HG03575 (cell line): ENCODE data around the gene ATAD1.
"Not testable (repeated sequence)": the region's sequence is repeated elsewhere in the genome, so short reads cannot be mapped to it uniquely, and the experiment has no call there.

ENCODE experiments used
- ATAC-seq: cut with Tn5 transposase; IDR thresholded peaks from one replicate; pipeline ENCODE4 v1.9.1; 2021; ENCODE audit not compliant: unreplicated experiment, insufficient number of reproducible peaks, low FRiP score; ENCODE audit errors: extremely low read depth

The ATAD1 gene

DNA sequence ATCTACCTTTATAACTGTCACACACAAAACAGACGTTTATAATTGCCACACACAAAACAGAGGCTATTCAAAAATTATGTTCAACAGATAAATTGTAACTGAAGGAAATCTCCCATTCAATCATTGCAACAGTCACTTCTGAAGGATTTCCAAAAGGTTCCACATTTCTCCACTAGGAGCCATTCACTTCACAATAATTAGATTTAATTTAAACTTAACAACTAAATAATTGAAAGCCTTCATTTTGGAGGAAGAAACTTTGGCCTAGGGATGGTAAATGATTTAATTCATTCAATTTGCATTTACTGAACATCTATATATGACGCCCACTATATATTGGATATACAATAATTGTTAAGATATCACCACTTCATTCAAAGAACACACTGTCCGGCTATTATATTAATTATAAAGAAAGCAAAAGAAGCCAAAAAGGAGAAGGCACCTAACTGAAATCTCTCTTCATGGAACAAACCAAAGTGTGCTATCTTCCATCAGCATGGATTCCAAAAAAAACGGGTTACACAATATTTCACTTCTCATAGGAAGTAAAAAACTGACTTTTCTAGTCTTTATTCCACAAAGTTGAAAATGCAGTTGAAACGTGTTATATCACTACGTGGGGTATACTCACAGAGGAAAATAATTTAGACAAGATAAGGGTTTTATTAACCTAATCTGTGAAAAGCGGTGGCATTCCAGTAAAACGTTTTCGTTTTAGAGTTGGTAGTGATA lies 1.7 kb downstream of the ATAD1 start:
- no peak for ATAC-seq

DNA sequence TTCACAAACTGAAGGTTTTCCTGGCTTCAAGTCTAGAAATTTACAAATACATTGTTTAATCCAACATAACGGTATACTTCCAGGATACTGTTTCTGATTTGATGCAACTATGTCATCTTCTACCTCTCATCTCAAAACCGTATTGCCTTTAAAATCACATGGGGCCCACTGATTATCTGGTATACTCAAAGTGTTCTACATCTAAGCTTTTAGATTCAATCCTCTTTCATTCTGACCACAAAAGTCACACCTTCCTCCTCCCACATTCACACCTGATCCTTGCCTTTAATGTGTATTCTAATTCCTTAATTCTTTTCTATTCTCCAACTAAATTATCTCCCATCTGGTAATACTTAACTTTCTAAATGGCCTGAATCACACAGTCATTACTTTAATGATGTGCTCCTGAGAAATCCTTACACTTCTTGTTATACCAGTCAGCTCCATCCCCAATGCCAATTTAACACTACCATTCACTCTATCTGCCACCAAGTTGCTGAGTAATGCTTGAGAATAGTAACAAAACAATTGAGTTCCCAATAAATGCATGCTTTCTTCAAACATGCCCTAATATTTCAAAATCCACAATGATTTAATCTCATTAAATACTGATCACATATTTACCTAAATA lies 13.0 kb downstream of the ATAD1 start:
- no peak for ATAC-seq

DNA sequence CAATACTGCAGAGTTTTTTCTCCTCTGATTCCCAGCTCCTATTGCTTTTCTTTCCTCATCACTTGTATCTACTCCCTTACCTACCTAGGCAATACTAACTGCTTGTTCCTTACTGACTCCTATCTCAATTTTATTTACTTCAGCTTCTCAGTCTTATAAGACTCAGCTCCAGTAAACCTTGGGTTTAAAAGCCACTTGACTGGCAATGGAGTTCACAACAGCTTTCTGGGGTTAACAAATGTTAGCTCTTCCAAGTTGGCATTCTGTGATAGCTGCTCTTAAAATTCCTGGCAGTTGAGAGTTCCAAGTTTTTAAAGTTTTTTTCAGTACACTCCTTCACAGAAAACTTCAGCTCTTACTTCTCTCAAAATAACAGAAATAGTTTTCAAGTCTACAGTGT lies 14.2 kb downstream of the ATAD1 start:
- ATAC-seq, result no peak

DNA sequence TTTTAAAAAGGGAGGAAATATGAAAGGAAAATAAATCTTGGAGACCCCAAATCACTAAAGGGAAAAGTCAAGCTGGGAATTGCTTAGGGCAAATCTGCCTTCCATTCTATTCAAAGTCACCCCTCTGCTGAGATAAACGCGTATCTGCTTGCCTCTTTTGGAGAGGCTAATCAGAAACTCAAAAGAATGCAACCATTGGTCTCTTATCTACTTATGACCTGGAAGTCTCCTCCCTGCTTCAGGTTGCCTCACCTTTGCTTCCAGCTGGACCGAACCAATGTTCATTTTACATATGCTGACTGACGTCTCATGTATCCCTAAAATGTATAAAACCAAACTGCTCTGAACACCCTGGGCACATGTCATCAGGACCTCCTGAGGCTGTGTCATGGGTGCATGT lies 14.7 kb downstream of the ATAD1 start:
- ATAC-seq, result no peak

DNA sequence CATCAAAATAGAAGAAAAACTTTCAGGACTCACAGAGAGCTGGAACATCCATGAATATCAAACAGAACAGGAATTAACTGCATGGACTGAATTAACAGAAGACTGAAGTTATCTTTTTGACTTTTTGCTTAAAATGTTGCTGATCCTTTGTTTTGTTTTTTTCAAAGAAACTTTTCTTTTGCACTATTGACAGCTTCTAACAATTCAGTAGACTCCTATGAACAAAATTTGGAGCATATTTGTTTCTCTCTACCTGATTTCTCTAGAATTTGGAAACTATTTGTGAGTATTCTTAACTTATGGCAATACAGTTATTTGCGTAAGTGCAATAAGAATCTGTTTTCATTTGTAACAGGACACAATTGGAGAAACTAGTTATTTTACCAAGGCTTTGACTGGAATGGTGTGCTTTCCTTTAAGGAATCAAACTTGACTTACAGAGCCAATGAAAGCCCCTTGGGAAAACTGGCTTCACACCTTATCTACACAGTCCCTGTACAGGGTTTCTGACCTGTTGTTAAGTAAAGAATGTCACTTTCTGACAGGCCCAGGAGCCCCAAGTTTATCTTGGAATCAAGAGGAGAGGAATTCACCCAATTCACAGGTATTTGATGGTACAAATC lies 16.1 kb downstream of the ATAD1 start:
- ATAC-seq, result not testable (repeated sequence)

DNA sequence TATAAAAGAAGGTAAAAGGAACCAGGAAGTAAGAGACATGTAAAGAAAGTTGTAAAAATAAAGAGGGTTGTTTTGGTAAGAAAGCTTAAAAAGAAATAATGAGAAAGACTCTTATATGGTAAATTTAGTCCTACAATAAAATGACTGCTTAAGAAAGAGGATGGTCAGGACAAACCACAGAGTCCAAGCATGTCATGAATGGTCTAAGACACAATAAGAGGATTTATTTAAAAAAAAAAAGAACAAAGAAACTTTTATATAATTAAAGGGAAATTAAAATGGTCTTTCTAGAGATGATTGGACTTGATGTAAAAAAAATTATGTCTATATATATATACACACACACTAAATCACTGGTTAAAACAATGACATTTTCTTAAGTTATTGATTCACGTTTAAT lies 18.2 kb downstream of the ATAD1 start:
- ATAC-seq, result no peak

DNA sequence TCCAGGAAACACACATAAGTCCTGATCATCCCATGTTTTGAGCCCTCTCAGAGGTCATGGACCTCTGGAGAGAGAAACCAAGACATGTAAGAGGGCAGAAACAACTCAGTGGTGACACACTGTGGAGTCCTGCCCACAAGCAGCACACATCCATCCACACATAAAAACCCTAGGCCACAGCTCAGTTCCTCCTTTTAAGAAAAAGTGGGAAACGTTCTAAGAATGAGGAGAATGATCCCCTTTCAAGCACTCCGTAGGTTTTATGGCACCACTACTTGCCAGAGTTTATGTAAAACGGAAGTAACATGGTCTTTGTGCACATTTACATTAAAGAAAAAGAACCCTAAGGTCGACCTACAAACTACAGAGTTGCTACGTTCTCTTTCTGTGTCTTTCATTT lies 19.9 kb downstream of the ATAD1 start:
- no peak for ATAC-seq

DNA sequence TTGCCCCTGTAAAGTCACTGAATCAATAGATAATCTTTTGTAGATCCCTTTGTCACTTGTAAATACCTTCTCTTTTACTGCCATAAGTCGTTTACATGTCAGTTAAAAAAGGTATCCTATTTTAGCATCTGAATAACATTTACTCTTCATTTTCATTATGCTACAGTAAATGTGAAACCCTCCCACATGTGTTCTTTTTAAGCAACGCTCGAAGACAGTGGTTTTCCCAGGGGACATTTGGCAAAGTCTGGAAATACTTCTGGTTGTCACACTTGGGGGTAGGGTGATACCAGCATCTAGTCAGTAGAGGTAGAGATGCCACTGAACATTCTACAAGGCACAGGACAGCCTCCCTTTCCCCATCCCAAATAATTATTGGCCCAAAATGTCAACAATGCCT lies 23.7 kb downstream of the ATAD1 start:
- no peak for ATAC-seq

DNA sequence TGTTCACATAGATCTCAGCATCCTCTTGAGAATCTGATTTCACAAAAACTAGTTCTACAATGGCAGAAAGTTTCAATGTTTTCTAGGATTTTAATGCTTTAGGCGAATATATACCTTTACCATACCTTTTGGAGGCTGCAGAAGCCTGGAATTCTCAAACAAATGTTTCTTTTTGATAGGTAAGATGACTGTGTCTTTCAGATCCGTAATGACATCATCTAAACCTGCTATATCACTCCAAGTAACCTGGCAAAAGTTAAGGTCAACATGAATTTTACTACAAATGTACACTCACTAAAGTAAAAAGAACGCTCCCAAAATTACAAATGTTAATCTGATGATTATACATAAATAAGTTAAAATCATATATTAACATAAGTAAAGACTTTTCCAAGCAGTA lies 27.8 kb downstream of the ATAD1 start:
- ATAC-seq, result no peak

DNA sequence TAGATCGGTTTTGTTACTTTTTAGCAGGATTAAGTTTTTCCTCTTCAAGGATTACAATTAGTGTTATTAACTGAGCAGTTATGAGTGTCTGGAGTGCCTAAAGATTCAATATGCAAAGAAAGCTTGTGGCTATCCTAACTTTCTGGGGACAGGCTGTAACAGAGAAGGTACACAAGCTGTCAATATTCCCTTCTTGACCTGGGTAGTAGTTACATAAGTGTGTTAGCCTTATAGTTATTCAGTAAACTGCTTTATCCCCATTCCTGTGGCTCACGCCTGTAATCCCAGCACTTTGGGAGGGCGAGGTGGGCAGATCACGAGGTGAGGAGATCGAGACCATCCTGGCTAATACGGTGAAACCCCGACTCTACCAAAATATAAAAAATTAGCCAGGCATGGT lies 31.6 kb downstream of the ATAD1 start:
- no peak for ATAC-seq

DNA sequence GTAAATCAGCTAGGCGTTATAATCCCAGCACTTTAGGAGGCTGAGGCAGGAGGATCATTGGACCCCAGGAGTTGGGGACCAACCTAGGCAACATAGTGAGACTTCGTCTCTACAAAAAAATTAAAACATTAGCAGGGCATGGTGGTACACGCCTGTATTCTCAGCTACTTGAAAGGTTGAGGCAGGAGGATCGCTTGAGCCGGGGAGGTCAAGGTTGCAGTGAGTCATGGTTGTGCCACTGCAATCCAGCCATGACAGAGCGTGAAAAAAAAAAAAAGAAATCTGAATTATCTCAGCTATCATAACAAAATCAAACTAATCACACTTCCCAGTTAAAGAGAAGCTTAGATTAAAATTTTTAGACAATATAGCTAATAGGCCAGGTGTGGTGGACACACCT lies 35.3 kb downstream of the ATAD1 start:
- ATAC-seq, result no peak

DNA sequence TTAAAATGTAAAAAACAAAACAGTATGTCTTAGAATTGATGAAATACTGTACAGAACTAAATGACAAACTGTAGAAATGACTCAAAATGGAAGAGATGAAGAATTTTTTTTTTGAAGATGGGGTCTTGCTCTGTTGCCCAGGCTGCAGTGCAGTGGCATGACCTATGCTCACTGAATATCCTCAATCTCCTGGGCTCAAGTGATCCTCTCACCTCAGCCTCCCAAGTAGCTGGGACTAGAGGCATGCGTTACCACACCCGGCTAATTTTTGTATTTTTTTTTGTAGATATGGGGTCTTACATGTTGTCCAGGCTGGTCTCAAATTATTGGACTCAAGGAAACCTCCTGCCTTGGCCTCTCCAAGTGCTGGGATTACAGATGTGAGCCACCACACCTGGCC lies 36.5 kb downstream of the ATAD1 start:
- ATAC-seq, result no peak

DNA sequence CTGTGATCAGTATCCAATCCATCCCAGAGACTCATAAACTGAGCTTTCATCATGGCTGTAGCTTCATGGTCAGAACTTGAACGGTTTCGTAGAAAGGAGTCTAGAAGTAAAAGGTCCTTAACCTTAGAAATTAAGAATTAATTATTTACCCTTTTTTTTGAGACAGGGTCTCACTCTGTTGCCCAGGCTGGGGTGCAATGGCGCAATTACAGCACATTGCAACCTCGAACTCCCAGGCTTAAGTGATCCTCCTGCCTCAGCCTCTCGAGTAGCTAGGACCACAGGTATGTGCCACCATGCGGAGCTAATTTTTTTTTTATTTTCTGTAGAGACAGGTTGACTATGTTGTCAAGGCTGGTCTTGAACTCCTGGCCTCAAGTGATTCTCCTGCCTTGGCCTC lies 41.7 kb downstream of the ATAD1 start:
- no peak for ATAC-seq

DNA sequence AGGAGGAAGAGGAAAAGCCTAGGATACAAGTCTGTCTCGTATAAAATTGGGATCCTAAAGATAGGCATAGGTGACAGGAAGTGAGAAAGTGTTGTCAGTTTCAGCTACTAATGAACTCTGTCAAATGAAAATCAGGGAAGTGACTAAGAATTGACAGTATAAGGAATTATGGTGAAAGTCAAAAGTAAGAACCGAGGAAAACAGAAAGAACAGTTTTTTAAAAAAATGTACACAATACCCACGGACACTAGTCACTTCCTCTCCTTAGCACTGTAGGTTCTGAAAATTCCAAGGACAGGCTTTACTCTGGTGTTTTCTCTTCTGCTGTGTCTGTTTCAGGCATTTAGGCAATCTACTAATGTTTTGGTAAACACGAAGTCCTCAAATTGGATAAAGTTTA lies 42.3 kb downstream of the ATAD1 start:
- no peak for ATAC-seq

DNA sequence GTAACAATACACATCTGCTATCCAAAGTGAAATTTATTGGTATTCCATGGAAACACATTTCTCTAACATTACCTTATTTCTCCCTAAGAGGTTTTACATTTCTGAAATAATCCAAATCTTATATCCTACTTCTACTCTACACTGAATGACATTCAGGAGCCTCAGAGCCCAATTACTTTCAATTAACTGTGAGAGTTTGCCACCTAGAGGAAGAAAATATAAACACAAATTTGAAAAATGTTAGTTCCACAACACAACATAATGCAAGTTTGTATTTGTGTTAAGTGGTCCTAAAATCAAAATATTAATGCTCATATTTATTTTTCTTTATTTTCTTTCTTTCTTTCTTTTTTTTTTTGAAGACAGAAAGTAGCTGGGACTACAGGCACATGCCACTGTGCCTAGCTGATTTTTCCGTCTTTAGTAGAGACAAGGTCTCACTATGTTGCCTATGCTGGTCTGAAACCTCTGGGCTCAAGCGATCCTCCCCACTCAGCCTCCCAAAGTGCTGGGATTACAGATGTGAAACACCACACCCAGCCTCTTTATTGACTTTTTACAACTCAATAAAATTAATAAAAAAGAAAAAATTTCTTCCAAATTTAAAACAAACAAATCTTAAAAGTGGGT lies 46.0 kb downstream of the ATAD1 start:
- ATAC-seq, result no peak

DNA sequence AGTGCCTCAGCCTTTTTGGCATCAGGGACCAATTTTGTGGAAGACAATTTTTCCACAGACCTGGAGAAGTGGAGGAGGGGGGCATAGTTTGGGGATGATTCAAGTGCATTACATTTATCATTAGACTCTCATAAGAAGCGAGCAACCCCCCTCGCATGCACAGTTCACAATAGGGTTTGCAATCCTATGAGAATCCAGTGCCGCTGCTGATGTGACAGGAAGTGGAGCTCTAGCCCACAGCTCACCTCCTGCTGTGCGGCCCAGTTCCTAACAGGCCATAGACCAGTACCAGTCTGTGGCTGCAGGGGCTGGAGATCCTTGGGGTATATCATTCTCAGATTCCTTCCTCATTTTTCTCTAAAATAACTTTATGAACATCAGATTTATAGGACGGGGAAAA lies 50.8 kb downstream of the ATAD1 start:
- ATAC-seq, result no peak

DNA sequence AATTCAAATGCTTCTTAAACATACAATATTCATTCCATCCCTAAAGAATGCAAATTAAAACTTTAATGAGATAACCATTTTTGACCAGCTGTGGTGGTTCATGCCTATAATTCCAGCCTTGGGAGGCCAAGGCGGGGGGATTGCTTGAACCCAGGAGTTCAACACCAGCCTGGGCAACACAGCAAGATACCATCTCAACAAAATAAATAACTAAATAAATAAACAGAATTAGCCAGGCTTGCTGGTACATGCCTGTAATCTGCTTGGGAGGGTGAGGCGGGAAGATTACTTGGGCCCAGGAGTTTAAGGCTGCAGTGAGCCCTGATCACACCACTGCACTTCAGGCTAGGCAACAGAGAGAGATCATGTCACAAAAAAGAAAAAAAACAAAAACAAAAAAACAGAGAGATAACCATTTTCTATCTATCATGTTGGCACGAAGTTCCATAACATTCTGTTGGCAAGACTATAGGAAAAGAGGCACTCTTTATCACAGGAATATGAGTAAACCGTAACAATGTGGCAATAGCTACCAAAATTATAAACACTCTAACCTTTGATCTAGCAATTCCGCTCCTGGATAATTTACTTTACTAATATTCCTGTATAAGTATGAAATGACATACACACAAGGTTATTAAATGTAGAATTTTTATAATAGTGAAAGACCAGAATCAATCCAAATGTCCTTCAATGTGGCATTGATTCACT lies 52.2 kb downstream of the ATAD1 start:
- ATAC-seq, result no peak

DNA sequence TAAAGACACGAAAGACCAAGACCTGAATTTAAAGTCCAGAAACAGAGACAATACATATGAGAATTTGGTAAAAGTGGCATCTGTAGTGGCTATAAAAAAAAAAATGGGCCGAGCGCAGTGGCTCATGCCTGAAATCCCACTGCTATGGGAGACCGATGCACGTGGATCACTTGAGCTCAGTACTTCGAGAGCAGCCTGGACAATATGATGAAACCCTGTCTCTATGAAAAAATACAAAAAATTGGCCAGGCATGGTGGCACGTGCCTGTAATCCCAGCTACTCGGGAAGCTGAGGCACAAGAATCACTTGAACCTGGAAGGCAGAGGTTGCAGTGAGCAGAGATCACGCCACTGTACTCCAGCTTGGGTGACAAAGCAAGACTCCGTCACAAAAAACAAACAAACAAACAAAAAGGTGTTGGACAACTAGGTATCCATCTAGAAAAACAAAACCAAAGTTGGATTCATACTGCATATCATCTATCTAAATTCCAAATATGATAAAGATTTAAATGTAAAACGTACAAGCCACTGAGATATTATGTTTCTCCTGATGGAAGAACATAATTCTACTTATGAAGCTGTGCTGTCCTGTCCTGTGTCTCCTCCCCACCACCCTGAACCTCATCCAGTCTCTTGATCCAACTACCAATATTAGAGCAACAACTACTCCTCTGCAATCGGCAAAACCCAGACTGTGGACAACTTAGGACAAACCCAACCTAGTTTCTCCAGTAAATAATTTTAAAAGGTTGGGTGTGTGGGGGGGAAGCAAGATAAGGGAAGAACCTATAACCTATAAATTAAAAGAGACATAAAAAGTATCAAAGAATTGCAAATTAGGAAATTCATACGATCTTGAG lies 53.7 kb downstream of the ATAD1 start:
- ATAC-seq, result no peak
